Right lobe of liver (tissue), 4 donors: ENCODE results near the gene FAM32A.

ENCODE experiments used
- CTCF ChIP-seq, 4 donors: fragments of 200-600 bp in 3 of 4; fragments of 450-650 bp in 1 of 4; IDR thresholded peaks; one replicate each; pipeline versions ENCODE4 v1.5.1 to v1.8.0; 2016 to 2022; ENCODE audit warnings: antibody characterized with exemption in 4 of 4, mild to moderate bottlenecking in 2 of 4
- POLR2A ChIP-seq: fragments of 450-650 bp; IDR thresholded peaks from one replicate; pipeline ENCODE4 v1.6.1; 2017; ENCODE audit warnings: antibody characterized with exemption, mild to moderate bottlenecking
- donor health status: DM: no; HTN: no; CAD: no.
- donor health status: DM: no; HTN: no; CAD: no.
- donor health status: DM: no; HTN: yes; CAD: no.

GRCh38 chr19:16185123-16185767 is at the start of gene FAM32A:
- peak; percentile 29 to 48 (median 39) for TF ChIP-seq CTCF (IDR thresholded peaks at IDR 0.05)
- peak; percentile 72 for TF ChIP-seq POLR2A
